Thyroid gland (tissue), 4 donors: Measurements from ENCODE around the gene WDR36.

Experiments
- POLR2A ChIP-seq, 2 donors: fragments of 450-650 bp; IDR thresholded peaks; one replicate each; pipeline ENCODE4 v1.6.1; 2017; ENCODE audit warnings: antibody characterized with exemption in 2 of 2, mild to moderate bottlenecking in 2 of 2, moderate library complexity in 1 of 2
- TF ChIP-seq, protein P1 (sequence below), 6 experiments: fragments of 200-600 bp in 3 of 6; fragments of 450-650 bp in 3 of 6; sonication (generic) in 3 of 6; IDR thresholded peaks; one replicate each; pipeline ENCODE4 v1.5.1; 2016 to 2019; ENCODE audit warnings: antibody characterized with exemption in 6 of 6, mild to moderate bottlenecking in 2 of 6, inconsistent platforms in 1 of 6, moderate library complexity in 1 of 6

DNA sequence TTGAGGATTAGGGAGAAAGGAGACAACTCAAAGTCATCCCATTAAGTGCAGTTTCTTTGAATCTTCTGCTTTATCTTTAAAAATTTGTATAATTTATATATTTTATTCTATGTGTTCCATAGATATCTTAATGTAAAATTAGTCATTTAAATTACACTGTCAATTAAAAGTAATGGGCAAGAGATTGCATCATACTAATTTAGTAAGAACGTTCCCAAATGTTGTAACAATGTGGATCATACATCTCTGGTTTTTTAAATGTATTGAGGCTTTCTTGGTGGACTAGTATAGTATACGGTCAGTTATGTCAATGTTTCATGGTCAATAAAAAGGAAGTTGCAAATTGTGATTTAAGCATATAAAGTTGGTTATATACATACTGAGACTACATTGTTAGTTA is 14.5 kb upstream of the WDR36 start:
- TF ChIP-seq, protein P1, sequence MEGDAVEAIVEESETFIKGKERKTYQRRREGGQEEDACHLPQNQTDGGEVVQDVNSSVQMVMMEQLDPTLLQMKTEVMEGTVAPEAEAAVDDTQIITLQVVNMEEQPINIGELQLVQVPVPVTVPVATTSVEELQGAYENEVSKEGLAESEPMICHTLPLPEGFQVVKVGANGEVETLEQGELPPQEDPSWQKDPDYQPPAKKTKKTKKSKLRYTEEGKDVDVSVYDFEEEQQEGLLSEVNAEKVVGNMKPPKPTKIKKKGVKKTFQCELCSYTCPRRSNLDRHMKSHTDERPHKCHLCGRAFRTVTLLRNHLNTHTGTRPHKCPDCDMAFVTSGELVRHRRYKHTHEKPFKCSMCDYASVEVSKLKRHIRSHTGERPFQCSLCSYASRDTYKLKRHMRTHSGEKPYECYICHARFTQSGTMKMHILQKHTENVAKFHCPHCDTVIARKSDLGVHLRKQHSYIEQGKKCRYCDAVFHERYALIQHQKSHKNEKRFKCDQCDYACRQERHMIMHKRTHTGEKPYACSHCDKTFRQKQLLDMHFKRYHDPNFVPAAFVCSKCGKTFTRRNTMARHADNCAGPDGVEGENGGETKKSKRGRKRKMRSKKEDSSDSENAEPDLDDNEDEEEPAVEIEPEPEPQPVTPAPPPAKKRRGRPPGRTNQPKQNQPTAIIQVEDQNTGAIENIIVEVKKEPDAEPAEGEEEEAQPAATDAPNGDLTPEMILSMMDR (IDR thresholded peaks at IDR 0.05): no peak
- no peak for TF ChIP-seq POLR2A (IDR thresholded peaks at IDR 0.05)
